ENCODE measurements around the gene SKP1. TPM values are rescaled to one million over a fixed set of nuclear protein-coding genes. Genes with fewer than 3 reads are reported as not detected.

The SKP1 gene
- polyA plus RNA-seq, 1 of the 3 experiments (the other 2 are of a cell fraction) = 407 TPM

DNA sequence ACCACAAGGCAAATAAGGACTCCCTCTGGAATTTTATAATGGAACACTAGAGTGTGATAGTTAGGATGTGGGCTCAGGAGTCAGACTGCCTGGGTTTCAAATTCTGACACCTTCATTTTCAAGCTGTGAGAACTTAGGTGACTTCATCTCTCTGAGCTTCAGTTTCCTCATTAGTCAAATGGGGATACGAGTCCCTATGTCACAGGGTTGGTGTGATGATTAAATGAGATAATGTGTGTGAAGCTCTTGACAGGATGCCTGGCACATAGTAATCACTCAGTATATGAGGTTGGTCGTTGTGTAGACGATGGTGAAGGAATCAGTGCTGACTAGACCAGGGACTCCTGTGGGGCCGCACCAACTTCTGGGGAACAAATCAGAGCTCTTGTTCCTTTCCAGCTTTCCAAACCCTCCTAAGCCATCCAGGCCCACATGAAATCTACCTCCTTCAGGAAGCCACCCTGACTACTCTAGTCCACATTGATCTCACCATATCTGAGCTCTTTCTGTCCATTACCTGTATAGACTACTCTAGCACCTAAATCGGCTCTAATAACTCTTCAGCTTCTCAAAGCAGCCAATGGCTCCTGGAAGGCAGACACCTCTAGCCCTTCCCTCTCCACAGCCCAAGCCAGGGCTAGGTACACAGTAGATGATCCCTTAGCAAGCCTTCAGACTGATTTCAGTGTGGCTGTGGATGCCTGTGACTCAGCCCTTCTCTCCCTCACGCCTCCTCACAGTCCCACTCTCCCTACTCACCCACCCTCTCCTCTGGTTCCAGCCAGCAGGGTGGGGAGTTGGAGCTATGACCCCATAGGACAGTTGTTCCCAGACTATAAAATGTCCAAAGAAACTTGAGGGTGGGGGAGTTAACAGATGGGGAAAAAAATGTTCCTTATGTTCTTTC is 64.8 kb downstream of the SKP1 start:
- Histone ChIP-seq H2AFZ (ENCODE audit: low read depth) (no peak overlapping the region), H4K20me1 (ENCODE audit: insufficient read depth) (no peaks in the 10 kb centered on the region), H3F3A (replicated peaks; ENCODE audit: insufficient read depth) (peaks cover 3% of the 10 kb centered on the region), H3K4me1 (ENCODE audit: control insufficient read depth in 1 of 2, insufficient read depth in 2 of 2, low read depth in 1 of 2, low read length in 1 of 2) (peaks cover 0 to 76% of the 10 kb centered on the region in 2 experiments; a peak in 3 of 4 replicates), H3K9me3 (no peaks in the 10 kb centered on the region), H3K4me2 (no peak overlapping the region), H3K9ac (no peak overlapping the region), H3K79me2 (ENCODE audit: insufficient read depth) (no peaks in the 10 kb centered on the region), H3K4me3 (ENCODE audit: low read depth in 2 of 2, low read length in 1 of 2) (no peak overlapping the region), H3K27ac (ENCODE audit: low read depth in 2 of 2, low read length in 1 of 2) (peak overlapping the region in 1 of 2 experiments; percentile 67; a peak in 1 of 4 replicates), H3K9me2 (no peaks in the 10 kb centered on the region), H3K36me3 (replicated peaks in 1 of 2; ENCODE audit: control insufficient read depth in 1 of 2, insufficient read depth in 2 of 2, low read length in 1 of 2) (no peaks in the 10 kb centered on the region), H3K27me3 (ENCODE audit: insufficient read depth) (no peaks in the 10 kb centered on the region)
- 83% methylated on average over 6 of the region's 6 CpGs for WGBS (ENCODE audit: low lambda C conversion rate)
- TF ChIP-seq, protein P1, sequence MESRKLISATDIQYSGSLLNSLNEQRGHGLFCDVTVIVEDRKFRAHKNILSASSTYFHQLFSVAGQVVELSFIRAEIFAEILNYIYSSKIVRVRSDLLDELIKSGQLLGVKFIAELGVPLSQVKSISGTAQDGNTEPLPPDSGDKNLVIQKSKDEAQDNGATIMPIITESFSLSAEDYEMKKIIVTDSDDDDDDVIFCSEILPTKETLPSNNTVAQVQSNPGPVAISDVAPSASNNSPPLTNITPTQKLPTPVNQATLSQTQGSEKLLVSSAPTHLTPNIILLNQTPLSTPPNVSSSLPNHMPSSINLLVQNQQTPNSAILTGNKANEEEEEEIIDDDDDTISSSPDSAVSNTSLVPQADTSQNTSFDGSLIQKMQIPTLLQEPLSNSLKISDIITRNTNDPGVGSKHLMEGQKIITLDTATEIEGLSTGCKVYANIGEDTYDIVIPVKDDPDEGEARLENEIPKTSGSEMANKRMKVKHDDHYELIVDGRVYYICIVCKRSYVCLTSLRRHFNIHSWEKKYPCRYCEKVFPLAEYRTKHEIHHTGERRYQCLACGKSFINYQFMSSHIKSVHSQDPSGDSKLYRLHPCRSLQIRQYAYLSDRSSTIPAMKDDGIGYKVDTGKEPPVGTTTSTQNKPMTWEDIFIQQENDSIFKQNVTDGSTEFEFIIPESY (IDR thresholded peaks at IDR 0.05; ENCODE audit: borderline replicate concordance, low read depth) = no peak
- TF ChIP-seq GATA2 (CRISPR knock-in tag; IDR thresholded peaks at IDR 0.05) = no peak
- TF ChIP-seq EP300 (IDR thresholded peaks at IDR 0.05; ENCODE audit: borderline replicate concordance in 1 of 2, low read depth in 1 of 2, low read length in 1 of 2) = no peak
- TF ChIP-seq NRF1 (IDR thresholded peaks at IDR 0.05; ENCODE audit: low read depth, low read length) = no peak
- DNase-seq = no peak
- POLR2A ChIA-PET = no interaction called here
- CTCF ChIA-PET = interaction anchor here (0.9 to 3.4 kb wide), 4 partner anchors 10 to 18 kb away, joined by 3 to 15 read pairs (median 5); no protein-coding TSS in a partner anchor

DNA sequence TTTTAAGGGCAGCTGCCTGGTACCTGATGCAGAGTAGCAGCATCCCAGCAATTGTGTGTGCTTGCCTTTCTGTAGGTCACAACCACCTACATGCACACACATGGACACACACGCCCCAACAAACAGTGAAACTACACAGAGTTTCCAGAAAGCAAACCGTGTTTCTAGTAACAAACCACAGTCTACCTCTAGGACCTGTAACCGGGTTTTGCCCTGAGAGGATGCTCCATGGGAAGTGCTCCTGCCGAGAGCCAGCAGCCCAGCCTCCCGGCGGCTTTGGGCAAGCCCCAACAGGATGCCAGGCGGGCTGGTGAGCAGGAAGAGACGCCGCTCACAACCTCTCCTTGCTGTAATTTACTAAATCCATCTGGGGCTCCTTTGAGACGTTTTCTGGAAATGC is 66.4 kb downstream of the SKP1 start:
- Histone ChIP-seq H3K4me3 (ENCODE audit: low read depth in 2 of 2, low read length in 1 of 2) (no peak overlapping the region), H3K36me3 (replicated peaks in 1 of 2; ENCODE audit: control insufficient read depth in 1 of 2, insufficient read depth in 2 of 2, low read length in 1 of 2) (no peaks in the 10 kb centered on the region), H3K27me3 (ENCODE audit: insufficient read depth) (no peaks in the 10 kb centered on the region), H3K9me2 (no peaks in the 10 kb centered on the region), H4K20me1 (ENCODE audit: insufficient read depth) (no peaks in the 10 kb centered on the region), H3K4me1 (ENCODE audit: control insufficient read depth in 1 of 2, insufficient read depth in 2 of 2, low read depth in 1 of 2, low read length in 1 of 2) (peaks cover 0 to 77% of the 10 kb centered on the region in 2 experiments; a peak in 3 of 4 replicates), H3K4me2 (no peak overlapping the region), H3K9me3 (no peaks in the 10 kb centered on the region), H3K27ac (ENCODE audit: low read depth in 2 of 2, low read length in 1 of 2) (peak overlapping the region in 1 of 2 experiments; percentile 67; a peak in 2 of 4 replicates), H3K79me2 (ENCODE audit: insufficient read depth) (no peaks in the 10 kb centered on the region), H3F3A (replicated peaks; ENCODE audit: insufficient read depth) (peaks cover 3% of the 10 kb centered on the region), H2AFZ (ENCODE audit: low read depth) (no peak overlapping the region), H3K9ac (no peak overlapping the region)
- TF ChIP-seq TCF12 (IDR thresholded peaks at IDR 0.05) = no peak
- TF ChIP-seq, protein P1 (IDR thresholded peaks at IDR 0.05; ENCODE audit: borderline replicate concordance, low read depth) = no peak
- TF ChIP-seq FOXJ3 (CRISPR knock-in tag; IDR thresholded peaks at IDR 0.05) = no peak
- TF ChIP-seq RFX5 (IDR thresholded peaks at IDR 0.05; ENCODE audit: low read length) = no peak
- TF ChIP-seq, protein P2, sequence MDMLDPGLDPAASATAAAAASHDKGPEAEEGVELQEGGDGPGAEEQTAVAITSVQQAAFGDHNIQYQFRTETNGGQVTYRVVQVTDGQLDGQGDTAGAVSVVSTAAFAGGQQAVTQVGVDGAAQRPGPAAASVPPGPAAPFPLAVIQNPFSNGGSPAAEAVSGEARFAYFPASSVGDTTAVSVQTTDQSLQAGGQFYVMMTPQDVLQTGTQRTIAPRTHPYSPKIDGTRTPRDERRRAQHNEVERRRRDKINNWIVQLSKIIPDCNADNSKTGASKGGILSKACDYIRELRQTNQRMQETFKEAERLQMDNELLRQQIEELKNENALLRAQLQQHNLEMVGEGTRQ (IDR thresholded peaks at IDR 0.05; ENCODE audit: borderline replicate concordance, low read depth, low read length) = no peak
- TF ChIP-seq, protein P3, sequence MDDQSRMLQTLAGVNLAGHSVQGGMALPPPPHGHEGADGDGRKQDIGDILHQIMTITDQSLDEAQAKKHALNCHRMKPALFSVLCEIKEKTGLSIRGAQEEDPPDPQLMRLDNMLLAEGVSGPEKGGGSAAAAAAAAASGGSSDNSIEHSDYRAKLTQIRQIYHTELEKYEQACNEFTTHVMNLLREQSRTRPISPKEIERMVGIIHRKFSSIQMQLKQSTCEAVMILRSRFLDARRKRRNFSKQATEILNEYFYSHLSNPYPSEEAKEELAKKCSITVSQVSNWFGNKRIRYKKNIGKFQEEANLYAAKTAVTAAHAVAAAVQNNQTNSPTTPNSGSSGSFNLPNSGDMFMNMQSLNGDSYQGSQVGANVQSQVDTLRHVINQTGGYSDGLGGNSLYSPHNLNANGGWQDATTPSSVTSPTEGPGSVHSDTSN (IDR thresholded peaks at IDR 0.05) = no peak
- TF ChIP-seq GABPA (IDR thresholded peaks at IDR 0.05; ENCODE audit: low read depth) = no peak
- no peak for TF ChIP-seq POLR2AphosphoS5 (IDR thresholded peaks at IDR 0.05; ENCODE audit: low read depth, low read length)
- TF ChIP-seq RCOR1 (IDR thresholded peaks at IDR 0.05; ENCODE audit: low read length) = no peak
- no peak for TF ChIP-seq SMC3 (IDR thresholded peaks at IDR 0.05; ENCODE audit: low read depth, low read length)
- no peak for TF ChIP-seq YY1 (IDR thresholded peaks at IDR 0.05; ENCODE audit: low read depth)
- no peak for TF ChIP-seq SIN3A (IDR thresholded peaks at IDR 0.05; ENCODE audit: borderline replicate concordance, low read depth, low read length)
- TF ChIP-seq NFIC (IDR thresholded peaks at IDR 0.05; ENCODE audit: borderline replicate concordance) = no peak
- TF ChIP-seq EZH2phosphoT487 (IDR thresholded peaks at IDR 0.05; ENCODE audit: borderline replicate concordance, low read depth) = no peak
- no peak for TF ChIP-seq NRF1 (IDR thresholded peaks at IDR 0.05; ENCODE audit: low read depth, low read length)
- no peak for TF ChIP-seq GATA2 (CRISPR knock-in tag; IDR thresholded peaks at IDR 0.05)
- CTCF ChIA-PET = interaction anchor here (1.6 to 3.4 kb wide), 2 partner anchors 8 to 15 kb away, joined by 6 to 15 read pairs; no protein-coding TSS in a partner anchor
- no peak for DNase-seq
- POLR2A ChIA-PET = no interaction called here
- 90% methylated on average over 8 of the region's 10 CpGs for WGBS (ENCODE audit: low lambda C conversion rate)
